SK-N-SH (cell line): ENCODE results near the gene BTLA. TPM values are rescaled to one million over a fixed set of nuclear protein-coding genes. Genes with fewer than 3 reads are reported as not detected.

Experiments
- CTCF ChIA-PET: fragments of 300-600, 350-600 bp; formaldehyde crosslinking; extraction: SDS; loops from one replicate; lab custom pipeline; 2021; lab: Yijun Ruan, JAX
- POLR2A ChIA-PET: fragments of 350-600 bp; sonication (Branson Sonifier 250); formaldehyde crosslinking; extraction: SDS; loops from one replicate; lab custom pipeline; 2020; ENCODE audit warnings: antibody characterized with exemption, inconsistent platforms; lab: Yijun Ruan, JAX
- DNase-seq: peaks from one replicate; pipeline ENCODE4 v3.0.0; 2012
- H2AFZ ChIP-seq: fragments of 200-600 bp; sonication (generic); 2 replicates; pipeline ENCODE4 v1.8.1; 2016; ENCODE audit warnings: antibody characterized with exemption, mild to moderate bottlenecking, low read depth
- H3F3A ChIP-seq: fragments of 200-600 bp; sonication (generic); replicated peaks from 2 replicates; pipeline ENCODE3; 2016; ENCODE audit warnings: antibody characterized with exemption, mild to moderate bottlenecking; ENCODE audit not compliant: insufficient read depth
- H3K27ac ChIP-seq, 2 experiments: fragments of 200-500 bp in 1 of 2; fragments of 200-600 bp in 1 of 2; sonication (Bioruptor generic) in 1 of 2; sonication (generic), shearing (Covaris generic) in 1 of 2; 2 replicates each; pipeline versions ENCODE4 v1.5.1 to v1.6.1; 2014 to 2016; ENCODE audit warnings: low read depth in 2 of 2, inconsistent platforms in 1 of 2, low read length in 1 of 2, mild to moderate bottlenecking in 1 of 2, mixed read lengths in 1 of 2
- H3K27me3 ChIP-seq: fragments of 200-600 bp; sonication (generic), shearing (Covaris generic); 2 replicates; pipeline ENCODE4 v1.6.1; 2016; ENCODE audit warnings: mixed run types; ENCODE audit not compliant: insufficient read depth
- H3K36me3 ChIP-seq, 2 experiments: fragments of 200-500 bp in 1 of 2; fragments of 200-600 bp in 1 of 2; sonication (Bioruptor generic) in 1 of 2; sonication (generic) in 1 of 2; replicated peaks in 1 of 2; 2 replicates each; pipeline versions ENCODE3 to v1.5.1; 2014 to 2016; ENCODE audit warnings: low read length in 1 of 2, mild to moderate bottlenecking in 1 of 2; ENCODE audit not compliant: insufficient read depth in 2 of 2, control insufficient read depth in 1 of 2
- H3K4me1 ChIP-seq, 2 experiments: fragments of 200-500 bp in 1 of 2; fragments of 200-600 bp in 1 of 2; sonication (Bioruptor generic) in 1 of 2; sonication (generic), shearing (Covaris generic) in 1 of 2; 2 replicates each; pipeline versions ENCODE4 v1.5.1 to v1.6.1; 2014 to 2016; ENCODE audit warnings: low read depth in 1 of 2, low read length in 1 of 2, mixed run types in 1 of 2; ENCODE audit not compliant: insufficient read depth in 2 of 2, control insufficient read depth in 1 of 2
- H3K4me2 ChIP-seq: fragments of 200-600 bp; sonication (generic), shearing (Covaris generic); 2 replicates; pipeline ENCODE4 v1.6.1; 2017; ENCODE audit warnings: mixed run types
- H3K4me3 ChIP-seq, 2 experiments: fragments of 200-500 bp in 1 of 2; fragments of 200-600 bp in 1 of 2; sonication (Bioruptor generic) in 1 of 2; sonication (generic), shearing (Covaris generic) in 1 of 2; 2 replicates each; pipeline versions ENCODE4 v1.5.1 to v1.8.1; 2014 to 2016; ENCODE audit warnings: low read depth in 2 of 2, inconsistent platforms in 1 of 2, low read length in 1 of 2, mild to moderate bottlenecking in 1 of 2, mixed read lengths in 1 of 2, moderate library complexity in 1 of 2
- H3K79me2 ChIP-seq: fragments of 200-600 bp; sonication (generic); 2 replicates; pipeline ENCODE4 v1.8.1; 2017; ENCODE audit warnings: mild to moderate bottlenecking; ENCODE audit not compliant: insufficient read depth
- H3K9ac ChIP-seq: fragments of 200-600 bp; sonication (generic); 2 replicates; pipeline ENCODE4 v1.6.1; 2017; ENCODE audit warnings: mixed run types
- H3K9me2 ChIP-seq: fragments of 200-600 bp; sonication (generic); 2 replicates; pipeline ENCODE4 v1.6.1; 2017; ENCODE audit warnings: mixed run types
- H3K9me3 ChIP-seq: fragments of 200-600 bp; sonication (generic); 2 replicates; pipeline ENCODE4 v1.6.1; 2017; ENCODE audit warnings: mixed run types, mild to moderate bottlenecking, moderate library complexity
- H4K20me1 ChIP-seq: fragments of 200-600 bp; sonication (generic); 2 replicates; pipeline ENCODE4 v1.6.1; 2017; ENCODE audit warnings: mild to moderate bottlenecking, mixed run types; ENCODE audit not compliant: insufficient read depth
- ELF1 ChIP-seq: IDR thresholded peaks from 2 replicates; pipeline ENCODE4 v1.4.0; 2012
- EP300 ChIP-seq, 2 experiments: IDR thresholded peaks; 2 replicates each; pipeline versions ENCODE4 v1.4.0 to v1.6.1; 2012; ENCODE audit warnings: borderline replicate concordance in 1 of 2, low read depth in 1 of 2, low read length in 1 of 2
- GABPA ChIP-seq: IDR thresholded peaks from 2 replicates; pipeline ENCODE4 v1.4.0; 2012; ENCODE audit warnings: low read depth, mild to moderate bottlenecking
- GATA2 ChIP-seq: sonication (generic); formaldehyde crosslinking; IDR thresholded peaks from 2 replicates; pipeline ENCODE4 v1.5.0; 2020; ENCODE audit warnings: mild to moderate bottlenecking, missing genetic modification reagents
- IRF3 ChIP-seq: fragments of 150-350 bp; IDR thresholded peaks from 2 replicates; pipeline ENCODE4 v1.6.1; 2016; ENCODE audit warnings: mild to moderate bottlenecking, low read depth, low read length
- JUND ChIP-seq: IDR thresholded peaks from 2 replicates; pipeline ENCODE4 v1.4.0; 2012
- MAX ChIP-seq: IDR thresholded peaks from 2 replicates; pipeline ENCODE4 v1.4.0; 2012; ENCODE audit warnings: low read depth
- MEF2A ChIP-seq: IDR thresholded peaks from 2 replicates; pipeline ENCODE4 v1.4.0; 2012; ENCODE audit warnings: low read depth, borderline replicate concordance
- MXI1 ChIP-seq: IDR thresholded peaks from 2 replicates; pipeline ENCODE4 v1.6.1; 2012; ENCODE audit warnings: mild to moderate bottlenecking, low read depth, low read length, improper control_type of control experiment
- NFIC ChIP-seq: IDR thresholded peaks from 2 replicates; pipeline ENCODE4 v1.4.0; 2012; ENCODE audit warnings: borderline replicate concordance
- RAD21 ChIP-seq: IDR thresholded peaks from 2 replicates; pipeline ENCODE4 v1.6.1; 2012; ENCODE audit warnings: mild to moderate bottlenecking, low read length
- RXRA ChIP-seq: IDR thresholded peaks from 2 replicates; pipeline ENCODE4 v1.4.0; 2012; ENCODE audit warnings: low read depth, mild to moderate bottlenecking, borderline replicate concordance
- SIN3A ChIP-seq: IDR thresholded peaks from 2 replicates; pipeline ENCODE4 v1.6.1; 2012; ENCODE audit warnings: low read depth, mild to moderate bottlenecking, low read length, moderate library complexity, borderline replicate concordance
- SMC3 ChIP-seq: IDR thresholded peaks from 2 replicates; pipeline ENCODE4 v1.6.1; 2012; ENCODE audit warnings: low read depth, low read length, improper control_type of control experiment
- TCF12 ChIP-seq: IDR thresholded peaks from 2 replicates; pipeline ENCODE4 v1.4.0; 2012
- TEAD4 ChIP-seq: IDR thresholded peaks from 2 replicates; pipeline ENCODE4 v1.4.0; 2012; ENCODE audit warnings: mild to moderate bottlenecking, borderline replicate concordance; ENCODE audit not compliant: insufficient read depth
- USF1 ChIP-seq: IDR thresholded peaks from 2 replicates; pipeline ENCODE4 v1.4.0; 2012; ENCODE audit warnings: low read depth, borderline replicate concordance
- USF2 ChIP-seq: fragments of 150-350 bp; IDR thresholded peaks from 2 replicates; pipeline ENCODE4 v1.6.1; 2017; ENCODE audit warnings: antibody characterized with exemption, low read length, low read depth, borderline replicate concordance
- WGBS: methylation state at CpG from one replicate; pipeline ENCODE4 v1.1.6; 2017; ENCODE audit warnings: low lambda C conversion rate; 5-methylcytosine and 5-hydroxymethylcytosine counted together
- polyA plus RNA-seq, 3 experiments: library from polyadenylated mRNA; depleted of rRNA; stranded (reverse); fragments of >200 nt; gene quantifications; 2 replicates each; pipeline ENCODE4 v1.2.3, GENCODE V29; 2012

Gene BTLA
- polyA plus RNA-seq, 1 of the 3 experiments (the other 2 are of a cell fraction) = not detected

- CTCF ChIA-PET = no interaction called here
Measured at GRCh38 chr3:112472691-112473090, 26.6 kb downstream of the BTLA start.

GRCh38 chr3:112471596-112472325 lies 27.5 kb downstream of the BTLA start:
- Histone ChIP-seq H3K9me3 (no peaks in the 10 kb centered on the region), H3K4me2 (no peak overlapping the region), H4K20me1 (no peaks in the 10 kb centered on the region), H3K27me3 (no peaks in the 10 kb centered on the region), H2AFZ (no peak overlapping the region), H3K36me3 (no peaks in the 10 kb centered on the region), H3F3A (no peaks in the 10 kb centered on the region), H3K27ac (no peak overlapping the region), H3K9me2 (no peaks in the 10 kb centered on the region), H3K79me2 (no peaks in the 10 kb centered on the region), H3K4me3 (no peak overlapping the region), H3K4me1 (no peaks in the 10 kb centered on the region), H3K9ac (no peak overlapping the region)
- CTCF ChIA-PET = no interaction called here
- WGBS = 70% methylated on average over 4 of the region's 4 CpGs
- DNase-seq = no peak
- POLR2A ChIA-PET = no interaction called here
- TF ChIP-seq JUND = no peak
- no peak for TF ChIP-seq SMC3
- TF ChIP-seq RAD21 = no peak
- no peak for TF ChIP-seq MEF2A
- no peak for TF ChIP-seq USF2
- TF ChIP-seq GABPA = no peak
- no peak for TF ChIP-seq USF1
- no peak for TF ChIP-seq SIN3A
- no peak for TF ChIP-seq GATA2 (CRISPR knock-in tag)
- TF ChIP-seq NFIC = no peak
- no peak for TF ChIP-seq TCF12

More at GRCh38 chr3:112472691-112473090, 26.6 kb downstream of the BTLA start:
- Histone ChIP-seq H4K20me1 (no peaks in the 10 kb centered on the region), H3K9me3 (no peaks in the 10 kb centered on the region), H3K79me2 (no peaks in the 10 kb centered on the region), H3K9me2 (no peaks in the 10 kb centered on the region), H3K4me3 (no peak overlapping the region), H3K4me1 (no peaks in the 10 kb centered on the region), H3K27me3 (no peaks in the 10 kb centered on the region), H3K27ac (no peak overlapping the region), H3F3A (no peaks in the 10 kb centered on the region), H3K4me2 (no peak overlapping the region), H3K9ac (no peak overlapping the region), H2AFZ (no peak overlapping the region), H3K36me3 (no peaks in the 10 kb centered on the region)
- TF ChIP-seq GABPA (no peak), MXI1 (no peak), IRF3 (no peak), USF2 (no peak), RXRA (no peak), MAX (no peak), JUND (no peak), SMC3 (no peak), EP300 (IDR thresholded peaks at IDR 0.05; ENCODE audit: borderline replicate concordance in 1 of 2, low read depth in 1 of 2, low read length in 1 of 2) (no peak), ELF1 (no peak), NFIC (no peak), TEAD4 (no peak)
- 64% methylated on average over 1 of the region's 1 CpG for WGBS
- DNase-seq = no peak
- POLR2A ChIA-PET = no interaction called here
